ENCODE data around the gene ZNF74. TPM values are rescaled to one million over a fixed set of nuclear protein-coding genes. Genes with fewer than 3 reads are reported as not detected.
"Not testable (repeated sequence)": the region's sequence is repeated elsewhere in the genome, so short reads cannot be mapped to it uniquely, and the experiment has no call there.

Gene ZNF74
- total and polyA plus RNA-seq, 10 of the 15 experiments (the other 5 are each of a cell fraction or from before 2014, with no cell fraction given), result 0.37 to 9.3 (median 5.1) TPM

DNA sequence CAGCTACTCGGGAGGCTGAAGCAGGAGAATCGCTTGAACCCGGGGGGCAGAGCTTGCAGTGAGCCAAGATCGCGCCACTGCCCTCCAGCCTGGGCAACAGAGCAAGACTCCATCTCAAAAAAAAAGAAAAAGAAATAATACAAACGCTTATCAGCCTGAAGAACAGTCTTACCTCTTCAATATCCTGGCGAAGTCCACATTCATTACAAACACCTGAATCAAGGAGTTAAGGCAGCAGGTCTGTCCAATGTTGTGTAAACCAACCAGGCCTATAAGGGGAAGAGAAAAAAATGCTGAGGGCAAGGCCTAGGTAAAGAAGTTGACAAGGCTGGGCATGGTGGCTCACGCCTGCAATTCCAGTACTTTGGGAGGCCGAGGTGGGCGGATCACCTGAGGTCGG is 17.0 kb upstream of the ZNF74 start:
- SMC1A ChIA-PET (ENCODE audit: uncharacterized antibody, unreplicated experiment); H3K36me3 ChIP-seq (ENCODE audit: control insufficient read depth in 2 of 2, insufficient read depth in 2 of 2, low read length in 1 of 2); RAD21 ChIA-PET (ENCODE audit: unreplicated experiment); H3K9ac ChIP-seq (ENCODE audit: control insufficient read depth, insufficient read depth, low read length); H3K4me3 ChIP-seq; H3K4me2 ChIP-seq (ENCODE audit: control insufficient read depth, insufficient read depth); intact Hi-C loops (cut with micrococcal nuclease; ENCODE audit: unreplicated experiment); POLR2A ChIA-PET; H3K27me3 ChIP-seq (replicated peaks in 1 of 2; ENCODE audit: control insufficient read depth in 2 of 2, insufficient read depth in 2 of 2, low read length in 1 of 2); H3K9me3 ChIP-seq (replicated peaks; ENCODE audit: control insufficient read depth, insufficient read depth, low read length); CTCF ChIA-PET; FAIRE-seq; H3K79me2 ChIP-seq (ENCODE audit: control insufficient read depth, insufficient read depth, low read length); in situ Hi-C loops (cut with MboI); H4K20me1 ChIP-seq (ENCODE audit: control insufficient read depth, insufficient read depth); BruUV-seq (replicated peaks); DNase-seq (ENCODE audit: low read depth, low spot score); ATAC-seq; H3K27ac ChIP-seq (ENCODE audit: control insufficient read depth, insufficient read depth); H2AFZ ChIP-seq (ENCODE audit: control insufficient read depth, low read depth, low read length); H3K4me1 ChIP-seq (ENCODE audit: control insufficient read depth, insufficient read depth, low read length): not testable (repeated sequence)
- WGBS (ENCODE audit: insufficient coverage, insufficient replicate concordance, low lambda C conversion rate, missing lambda C conversion rate), result 86% methylated on average over 11 of the region's 11 CpGs

DNA sequence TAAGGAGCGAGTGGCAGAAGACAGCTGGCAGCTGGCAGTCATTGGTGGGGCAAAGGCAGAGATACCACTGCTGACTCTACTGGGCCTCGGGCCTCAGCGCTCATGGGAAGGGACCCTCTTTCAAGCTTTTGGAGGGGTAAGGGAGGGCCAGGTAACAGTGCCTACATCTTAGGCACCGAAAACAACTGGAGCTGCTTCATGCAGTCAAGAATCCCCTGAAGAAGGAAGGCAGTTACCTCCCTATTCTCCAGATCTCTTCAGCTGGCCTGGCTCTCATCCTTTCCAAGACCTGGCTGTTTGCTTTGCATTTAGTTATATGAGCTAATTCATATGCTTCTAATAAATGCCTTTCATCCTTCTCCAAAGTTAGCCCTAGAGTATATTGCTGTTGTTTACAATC is 15.8 kb upstream of the ZNF74 start:
- FAIRE-seq (no peak), DNase-seq (ENCODE audit: low read depth, low spot score) (no peak), ATAC-seq (no peak)
- Histone ChIP-seq H3K79me2 (ENCODE audit: control insufficient read depth, insufficient read depth, low read length) (no peaks in the 10 kb centered on the region), H3K4me3 (no peak overlapping the region), H3K9ac (ENCODE audit: control insufficient read depth, insufficient read depth, low read length) (no peak overlapping the region), H3K4me2 (ENCODE audit: control insufficient read depth, insufficient read depth) (no peak overlapping the region), H3K27me3 (replicated peaks in 1 of 2; ENCODE audit: control insufficient read depth in 2 of 2, insufficient read depth in 2 of 2, low read length in 1 of 2) (no peaks in the 10 kb centered on the region), H3K36me3 (ENCODE audit: control insufficient read depth in 2 of 2, insufficient read depth in 2 of 2, low read length in 1 of 2) (no peaks in the 10 kb centered on the region), H2AFZ (ENCODE audit: control insufficient read depth, low read depth, low read length) (no peak overlapping the region), H3K27ac (ENCODE audit: control insufficient read depth, insufficient read depth) (no peak overlapping the region), H3K9me3 (replicated peaks; ENCODE audit: control insufficient read depth, insufficient read depth, low read length) (no peaks in the 10 kb centered on the region), H3K4me1 (ENCODE audit: control insufficient read depth, insufficient read depth, low read length) (peaks cover 4% of the 10 kb centered on the region; the same call in 1 of the 2 replicates), H4K20me1 (ENCODE audit: control insufficient read depth, insufficient read depth) (no peaks in the 10 kb centered on the region)
- ChIA-PET SMC1A (ENCODE audit: uncharacterized antibody, unreplicated experiment) (no interaction called here), CTCF (interaction anchor here (1.0 kb wide), 1 partner anchor 60 kb away, joined by 3 read pairs; no protein-coding TSS in a partner anchor), POLR2A (no interaction called here), RAD21 (ENCODE audit: unreplicated experiment) (no interaction called here)
- WGBS (ENCODE audit: insufficient coverage, insufficient replicate concordance, low lambda C conversion rate, missing lambda C conversion rate), result 72% methylated on average over 4 of the region's 4 CpGs
- intact Hi-C loops (cut with micrococcal nuclease; ENCODE audit: unreplicated experiment) (no loop called here), in situ Hi-C loops (cut with MboI) (no loop called here)
- TF ChIP-seq HDGF (IDR thresholded peaks at IDR 0.05), result no peak
- no TSS peak for BruUV-seq (replicated peaks)

DNA sequence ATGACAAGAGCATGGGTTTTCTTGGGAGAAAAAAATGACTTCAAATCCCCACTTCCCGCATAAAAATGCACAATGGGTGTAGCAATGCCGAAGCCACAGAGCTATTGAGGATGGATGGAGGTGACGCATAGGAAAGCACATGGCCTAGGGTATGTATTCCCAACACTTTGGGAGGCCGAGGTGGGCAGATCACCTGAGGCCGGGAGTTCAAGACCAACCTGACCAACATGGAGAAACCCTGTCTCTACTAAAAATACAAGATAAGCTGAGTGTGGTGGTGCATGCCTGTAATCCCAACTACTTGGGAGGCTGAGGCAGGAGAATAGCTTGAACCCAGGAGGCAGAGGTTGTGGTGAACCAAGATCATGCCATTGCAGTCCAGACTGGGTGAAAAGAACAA is 15.3 kb upstream of the ZNF74 start:
- H2AFZ ChIP-seq (ENCODE audit: control insufficient read depth, low read depth, low read length); FAIRE-seq; H3K9me3 ChIP-seq (replicated peaks; ENCODE audit: control insufficient read depth, insufficient read depth, low read length); DNase-seq (ENCODE audit: low read depth, low spot score); intact Hi-C loops (cut with micrococcal nuclease; ENCODE audit: unreplicated experiment); CTCF ChIA-PET; H3K27me3 ChIP-seq (replicated peaks in 1 of 2; ENCODE audit: control insufficient read depth in 2 of 2, insufficient read depth in 2 of 2, low read length in 1 of 2); H3K4me2 ChIP-seq (ENCODE audit: control insufficient read depth, insufficient read depth); ATAC-seq; H3K27ac ChIP-seq (ENCODE audit: control insufficient read depth, insufficient read depth); H3K4me3 ChIP-seq; H4K20me1 ChIP-seq (ENCODE audit: control insufficient read depth, insufficient read depth); RAD21 ChIA-PET (ENCODE audit: unreplicated experiment); H3K9ac ChIP-seq (ENCODE audit: control insufficient read depth, insufficient read depth, low read length); H3K36me3 ChIP-seq (ENCODE audit: control insufficient read depth in 2 of 2, insufficient read depth in 2 of 2, low read length in 1 of 2); H3K79me2 ChIP-seq (ENCODE audit: control insufficient read depth, insufficient read depth, low read length); BruUV-seq (replicated peaks); H3K4me1 ChIP-seq (ENCODE audit: control insufficient read depth, insufficient read depth, low read length); in situ Hi-C loops (cut with MboI): not testable (repeated sequence)
- SMC1A ChIA-PET (ENCODE audit: uncharacterized antibody, unreplicated experiment), result interaction anchor here (1.5 kb wide), 1 partner anchor 84 kb away, joined by 3 read pairs; no protein-coding TSS in a partner anchor
- 67% methylated on average over 5 of the region's 5 CpGs for WGBS (ENCODE audit: insufficient coverage, insufficient replicate concordance, low lambda C conversion rate, missing lambda C conversion rate)
- POLR2A ChIA-PET, result interaction anchor here (0.7 kb wide), 1 partner anchor 224 kb away, joined by 5 read pairs; no protein-coding TSS in a partner anchor
